LoVo (cell line): ENCODE measurements around the gene NUP210L.

Source experiments
- DNase-seq: peaks from one replicate; pipeline ENCODE4 v3.0.0-alpha.2; 2016; ENCODE audit warnings: low spot score

NUP210L gene

DNA sequence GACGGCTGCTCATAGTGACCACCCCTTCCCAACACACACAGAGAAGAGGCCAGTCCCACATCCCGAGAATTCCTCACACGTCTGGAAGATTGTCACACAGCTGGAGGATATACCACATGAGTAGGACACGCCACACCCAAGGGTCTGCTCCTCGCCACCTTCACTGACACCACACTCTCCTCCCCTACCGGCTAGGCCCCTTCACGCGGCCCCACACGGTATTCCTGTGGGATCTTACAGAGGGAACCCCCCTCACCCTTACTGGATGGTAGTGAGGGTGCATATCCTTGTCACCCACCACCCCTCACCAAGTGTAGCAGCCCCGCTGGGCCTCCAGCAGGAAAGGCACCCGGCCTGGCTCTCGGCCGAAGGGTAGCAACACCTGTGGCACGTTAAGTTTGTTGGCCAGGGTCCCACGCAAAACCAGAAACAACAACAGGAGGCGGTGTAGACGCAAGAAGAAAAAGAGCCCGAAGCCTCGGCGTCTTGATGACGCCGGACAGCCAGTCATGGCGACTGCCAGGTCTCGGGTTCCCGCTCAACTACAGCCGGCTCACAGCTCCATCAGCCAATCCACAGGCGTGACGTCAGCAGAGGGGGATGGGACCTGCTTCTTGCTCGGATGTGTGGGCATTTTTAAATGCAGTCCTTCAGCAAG lies at the start of gene NUP210L:
NUP210L (minus strand) TSS at position 540 of the 658 bp plus-strand sequence.
- no peak for DNase-seq

DNA sequence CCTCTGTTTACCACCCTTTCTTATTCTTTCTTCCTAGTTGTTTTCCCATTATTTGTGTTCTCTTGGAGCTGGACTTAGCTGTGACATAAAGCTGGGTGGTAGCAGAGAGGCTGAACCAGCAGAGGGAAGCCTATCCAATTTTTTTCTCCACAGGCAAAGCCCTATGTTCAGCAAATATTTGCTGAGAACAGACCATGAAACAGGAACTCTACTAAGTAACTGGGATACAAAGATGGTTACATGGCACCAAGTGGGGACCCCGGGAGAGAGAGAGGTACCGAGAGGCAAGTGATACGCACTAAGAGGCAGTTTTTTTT lies 44.6 kb upstream of the NUP210L start:
- no peak for DNase-seq

DNA sequence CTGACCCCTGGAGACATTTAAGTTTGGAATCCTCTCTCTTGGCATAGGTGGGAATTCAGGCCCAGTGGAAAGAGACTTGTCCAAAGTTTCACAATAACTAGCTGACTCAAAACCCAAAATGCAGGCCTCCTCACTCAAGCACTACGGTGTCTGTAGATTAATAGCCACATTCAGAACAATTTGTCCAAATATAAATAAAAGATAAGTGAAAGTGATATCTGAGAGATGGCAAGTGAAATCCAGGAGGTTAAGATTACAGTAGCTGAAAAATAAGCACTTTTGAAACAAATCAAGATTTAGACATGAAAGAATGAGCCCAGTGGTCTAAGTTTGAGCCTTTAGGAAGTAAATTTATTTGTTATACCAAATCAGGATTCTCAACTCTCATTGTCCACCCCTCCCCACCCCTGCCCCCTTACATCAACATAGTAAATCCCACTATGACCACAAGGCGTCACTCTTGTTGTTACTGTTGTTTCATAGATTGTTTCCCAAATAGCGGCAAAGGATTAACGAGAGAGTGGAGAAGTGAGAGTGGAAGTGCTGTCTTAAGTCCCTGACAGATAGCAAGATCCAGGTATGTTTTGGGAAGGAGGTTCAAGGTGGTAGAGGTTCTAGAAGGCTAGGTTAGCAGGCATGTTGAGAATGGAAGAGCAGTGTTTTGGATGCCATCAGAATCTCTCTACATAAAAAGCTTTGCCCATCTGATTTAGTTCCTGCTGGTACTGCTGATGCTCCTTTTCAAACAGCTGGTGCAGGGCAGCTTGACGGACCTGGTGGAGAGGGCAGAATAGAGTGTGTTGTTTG lies 44.1 kb upstream of the NUP210L start:
- no peak for DNase-seq

DNA sequence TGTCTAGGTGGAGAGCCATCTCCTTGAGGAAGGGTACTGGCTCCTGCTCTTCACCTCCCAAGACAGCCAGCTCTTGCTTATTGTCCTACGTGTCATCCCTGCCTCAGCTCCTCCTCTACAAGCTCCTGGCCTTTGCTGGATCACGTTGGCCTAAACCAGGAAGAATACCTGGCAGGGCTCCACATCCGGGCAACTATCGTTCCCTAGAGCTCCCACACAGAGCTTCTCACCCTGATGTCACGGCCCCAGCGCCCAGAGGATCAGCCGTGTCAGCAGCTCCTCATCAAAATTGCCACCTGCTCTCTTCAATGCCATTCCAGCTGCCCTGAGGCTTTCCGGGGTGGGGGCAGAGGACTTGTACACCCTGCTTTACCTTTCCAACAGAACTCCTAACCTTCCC lies 38.9 kb upstream of the NUP210L start:
- DNase-seq: peak; percentile 36

DNA sequence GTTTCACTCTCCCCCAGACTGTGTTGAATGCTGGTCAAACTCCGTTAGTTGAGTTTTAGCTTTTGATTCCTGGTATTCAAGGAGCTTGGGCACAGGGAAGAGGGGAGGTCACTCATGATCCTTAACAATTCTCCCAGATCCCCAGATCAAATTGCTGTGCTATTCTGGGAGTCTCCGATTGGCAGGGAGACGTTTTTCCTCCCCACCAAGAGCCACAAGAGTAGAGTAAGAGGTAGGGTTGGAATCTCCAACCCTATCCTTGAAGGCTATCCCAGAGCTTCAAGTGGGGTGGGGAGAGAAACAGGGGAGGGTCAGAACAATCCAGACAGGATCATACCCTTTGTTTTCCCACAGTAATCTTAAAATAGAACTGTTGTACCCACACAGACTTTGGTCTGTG lies 37.6 kb upstream of the NUP210L start:
- no peak for DNase-seq

DNA sequence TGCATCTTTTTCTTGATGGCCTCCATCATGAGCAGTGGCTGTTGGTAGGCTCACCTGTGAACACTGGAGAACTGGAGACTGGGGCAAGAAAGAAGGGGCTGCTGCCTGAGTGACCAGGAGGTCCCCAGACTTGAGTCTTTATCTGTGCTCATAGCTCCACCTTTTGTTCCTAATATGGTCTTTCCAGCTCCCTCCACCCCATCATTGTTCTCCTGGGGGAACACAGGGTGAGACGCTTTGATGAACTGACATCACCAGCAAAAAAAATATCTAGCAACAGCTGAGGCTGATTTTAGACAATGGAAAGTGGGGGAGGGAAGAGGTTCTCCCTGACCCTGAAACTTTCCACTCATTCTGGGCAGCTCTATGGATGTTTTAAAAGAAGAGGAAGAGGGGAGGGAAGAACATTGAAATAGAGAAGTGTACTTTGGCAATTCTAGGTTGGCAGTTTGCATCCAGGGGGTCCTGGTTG lies 37.2 kb upstream of the NUP210L start, which contains the start of gene TPM3:
TPM3 (minus strand) TSS at position 111 of the 472 bp plus-strand sequence; CDS start at position 29, 82 bp downstream.
- no peak for DNase-seq

DNA sequence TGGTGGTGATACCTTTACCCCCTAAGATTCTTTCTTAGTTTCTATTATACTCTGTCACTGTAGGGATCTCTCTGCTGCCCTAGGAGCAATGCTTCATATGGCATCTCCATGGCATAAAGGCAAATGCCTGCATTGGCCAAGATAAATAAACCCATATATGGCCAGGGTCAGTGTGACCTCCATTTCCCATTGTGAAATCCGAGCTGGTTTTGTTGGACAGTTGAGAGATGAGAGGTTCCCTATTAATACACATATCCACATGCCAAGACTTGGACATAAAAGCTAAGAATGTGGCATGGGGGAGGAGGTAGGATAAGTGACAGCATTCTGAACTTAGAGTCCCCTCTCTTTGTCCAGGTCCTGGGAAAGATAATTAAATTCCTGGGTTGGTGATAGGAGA lies 35.7 kb upstream of the NUP210L start:
- DNase-seq: no peak

DNA sequence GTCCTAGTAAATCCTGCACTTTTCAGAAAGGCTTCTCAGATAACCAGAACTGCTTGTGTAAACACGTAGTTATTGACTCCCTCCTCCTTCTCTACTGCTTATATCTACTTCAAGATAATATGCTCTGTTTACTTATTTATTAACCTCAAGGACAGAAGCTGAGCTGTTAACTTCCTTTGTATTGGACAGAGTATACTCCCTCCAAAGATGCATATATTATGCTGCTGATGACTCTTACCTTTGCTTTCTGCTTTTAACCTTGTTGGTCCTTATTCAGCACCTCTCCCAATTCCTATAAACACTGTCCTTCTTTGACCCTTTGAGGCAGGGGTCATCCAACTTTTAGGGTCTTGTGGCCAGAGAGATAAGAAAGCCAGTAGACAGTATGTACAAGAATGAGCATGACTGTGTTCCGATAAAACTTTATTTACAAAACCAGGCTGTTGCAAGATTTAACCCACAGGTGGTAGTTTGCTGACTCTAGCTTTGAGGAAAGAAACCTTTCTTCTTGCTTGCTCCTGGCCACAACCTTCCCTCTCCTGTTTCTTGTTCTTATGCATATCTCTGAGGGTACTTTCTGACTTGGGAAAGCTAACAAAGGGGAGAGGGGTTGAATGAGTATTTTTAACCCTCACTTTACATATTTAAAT lies 32.1 kb upstream of the NUP210L start:
- DNase-seq: no peak

DNA sequence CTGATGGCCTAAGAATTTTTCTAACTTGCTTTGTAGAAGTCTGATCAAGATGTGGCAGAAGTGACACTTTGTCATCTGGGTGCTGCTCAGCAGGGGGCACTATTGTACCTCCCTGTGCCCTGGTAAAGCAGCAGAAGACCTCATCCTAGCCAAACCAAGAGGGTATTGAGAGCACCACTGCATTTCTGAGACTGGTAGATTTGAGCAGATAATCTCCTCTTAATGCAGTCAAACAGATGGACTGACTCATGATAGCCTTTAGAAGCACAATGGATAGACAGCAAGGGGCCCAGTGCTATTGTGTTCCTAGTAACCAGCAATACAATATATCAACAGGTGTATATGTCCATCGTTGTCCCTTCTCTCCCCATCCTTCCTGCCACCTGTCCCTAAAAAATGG lies 31.3 kb upstream of the NUP210L start:
- DNase-seq: peak; percentile 30

DNA sequence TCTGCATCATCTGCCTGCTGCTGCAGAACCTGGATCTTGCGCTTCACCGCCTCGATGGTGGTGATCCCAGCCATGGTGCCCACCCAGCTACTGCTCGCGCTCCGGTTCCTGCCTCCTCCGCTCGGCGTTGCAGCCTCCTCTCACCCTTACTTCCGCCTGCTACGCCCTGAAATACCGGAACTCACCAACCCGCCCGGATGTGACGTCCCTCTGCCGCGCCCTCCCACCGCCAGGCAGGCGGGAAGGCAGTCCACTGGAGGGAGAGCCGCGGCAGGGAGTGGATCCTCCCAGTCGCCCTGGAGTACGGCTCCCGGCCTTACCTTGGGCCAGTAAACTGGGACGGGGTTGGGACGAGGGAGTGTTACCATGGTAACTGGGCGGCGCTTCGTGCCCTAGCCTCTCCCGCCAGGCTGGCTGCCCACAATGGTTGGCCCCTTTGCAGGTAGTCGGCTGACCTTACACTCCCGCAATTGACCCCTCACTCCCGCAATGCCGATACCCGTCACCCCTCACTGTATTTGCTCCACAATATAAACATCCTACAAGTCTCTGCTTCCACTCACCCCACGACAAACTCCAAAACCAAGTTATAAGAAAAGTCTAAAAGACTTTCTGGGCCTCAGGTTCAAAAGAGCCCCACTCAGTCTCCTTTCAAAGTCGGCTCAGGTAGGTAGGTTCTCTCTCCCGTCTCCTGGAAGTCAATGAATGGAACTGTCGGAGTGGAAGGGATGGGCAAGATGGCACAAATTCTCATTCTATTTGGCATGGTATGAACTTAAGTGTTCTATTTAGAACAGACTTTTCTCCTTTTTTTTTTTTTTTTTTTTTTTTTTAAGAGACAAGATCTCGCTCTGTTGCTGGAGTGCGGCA lies 28.4 kb upstream of the NUP210L start:
- DNase-seq: peak; percentile 98

DNA sequence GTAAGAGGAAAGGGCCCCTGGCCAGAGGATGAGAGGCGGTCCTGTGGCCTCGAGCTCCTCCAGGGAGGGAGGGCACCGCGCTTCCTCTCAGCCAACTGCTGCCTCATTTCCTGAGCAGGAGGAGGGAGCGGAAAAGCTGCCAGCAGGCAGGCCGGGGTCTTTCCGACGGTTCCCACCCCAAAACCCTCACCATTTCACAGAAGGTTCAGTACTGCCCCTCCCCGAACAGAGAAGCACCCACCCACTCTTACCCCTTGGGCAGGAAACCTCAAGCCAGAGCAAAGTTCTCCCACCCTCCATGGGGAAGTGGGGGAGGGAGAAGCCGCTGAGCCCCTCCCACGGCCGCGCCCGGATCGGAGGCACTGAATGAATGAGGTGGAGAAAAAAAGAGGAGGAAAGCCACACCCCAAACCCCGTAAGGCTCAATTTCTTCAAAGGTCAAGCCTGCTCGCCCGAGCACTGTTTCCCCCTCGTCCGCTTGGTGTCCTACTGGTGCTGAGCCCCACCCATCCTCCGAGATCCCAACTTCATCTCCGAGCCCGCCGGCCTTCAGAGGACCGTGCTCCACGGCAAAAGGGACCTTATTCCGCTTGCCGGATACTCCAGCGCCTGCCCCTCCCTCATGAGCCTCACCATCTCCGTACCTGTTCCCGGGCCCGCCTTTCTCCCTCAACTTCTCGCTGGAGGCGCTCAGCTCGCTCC lies 27.6 kb upstream of the NUP210L start:
- DNase-seq: peak; percentile 68

DNA sequence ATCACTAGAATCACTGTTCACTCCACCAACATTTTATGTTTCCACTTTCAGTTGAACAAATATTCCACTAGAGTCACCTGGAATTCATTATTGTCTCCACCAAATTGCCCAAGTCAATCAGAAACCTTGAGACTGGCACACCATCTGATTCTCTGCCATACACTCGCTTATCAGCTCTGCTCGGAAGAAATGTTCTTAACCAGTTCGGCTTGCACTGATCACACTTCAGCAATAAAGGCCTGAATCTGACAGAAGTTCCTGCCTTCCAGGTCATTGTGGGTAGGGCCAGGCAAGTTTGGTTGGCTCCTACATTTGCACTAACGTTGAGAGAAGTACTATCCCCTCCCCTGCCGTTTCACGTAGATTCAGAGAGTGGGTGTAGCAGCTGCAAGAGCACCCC lies 27.1 kb upstream of the NUP210L start:
- DNase-seq: no peak

DNA sequence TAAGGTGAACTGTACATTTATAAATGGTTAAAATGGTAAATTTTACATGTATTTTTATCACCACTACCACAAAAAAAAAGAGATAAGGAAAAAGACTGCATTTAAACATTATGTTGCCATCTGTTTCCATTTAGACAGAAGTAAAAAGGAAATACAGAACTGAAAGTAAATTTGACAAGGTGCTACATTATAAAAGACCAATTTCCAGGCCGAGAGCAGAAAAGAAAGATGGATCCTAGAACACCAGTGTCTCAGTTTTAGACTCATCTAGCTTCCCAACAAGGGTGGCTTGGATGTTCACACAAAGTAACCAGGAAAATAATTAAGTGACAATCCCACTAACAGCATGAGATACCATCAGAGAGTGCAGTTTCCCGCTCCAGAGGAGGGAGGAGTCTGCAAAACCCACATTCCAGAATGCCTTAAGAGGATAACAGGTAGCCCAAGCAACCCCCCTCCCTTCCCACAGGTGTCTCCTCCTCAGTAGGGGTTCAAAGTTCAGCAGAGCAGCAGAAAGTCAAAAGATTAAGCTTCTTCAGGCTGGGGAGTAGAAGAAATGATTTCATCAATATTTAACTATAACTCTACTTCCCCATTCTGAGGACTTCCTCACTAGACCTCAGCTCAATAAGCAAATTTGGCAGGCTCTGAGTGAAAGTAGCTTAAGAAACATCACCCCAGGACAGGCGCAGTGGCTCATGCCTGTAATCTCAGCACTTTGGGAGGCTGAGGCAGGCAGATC lies 25.2 kb upstream of the NUP210L start:
- peak; percentile 26 for DNase-seq

DNA sequence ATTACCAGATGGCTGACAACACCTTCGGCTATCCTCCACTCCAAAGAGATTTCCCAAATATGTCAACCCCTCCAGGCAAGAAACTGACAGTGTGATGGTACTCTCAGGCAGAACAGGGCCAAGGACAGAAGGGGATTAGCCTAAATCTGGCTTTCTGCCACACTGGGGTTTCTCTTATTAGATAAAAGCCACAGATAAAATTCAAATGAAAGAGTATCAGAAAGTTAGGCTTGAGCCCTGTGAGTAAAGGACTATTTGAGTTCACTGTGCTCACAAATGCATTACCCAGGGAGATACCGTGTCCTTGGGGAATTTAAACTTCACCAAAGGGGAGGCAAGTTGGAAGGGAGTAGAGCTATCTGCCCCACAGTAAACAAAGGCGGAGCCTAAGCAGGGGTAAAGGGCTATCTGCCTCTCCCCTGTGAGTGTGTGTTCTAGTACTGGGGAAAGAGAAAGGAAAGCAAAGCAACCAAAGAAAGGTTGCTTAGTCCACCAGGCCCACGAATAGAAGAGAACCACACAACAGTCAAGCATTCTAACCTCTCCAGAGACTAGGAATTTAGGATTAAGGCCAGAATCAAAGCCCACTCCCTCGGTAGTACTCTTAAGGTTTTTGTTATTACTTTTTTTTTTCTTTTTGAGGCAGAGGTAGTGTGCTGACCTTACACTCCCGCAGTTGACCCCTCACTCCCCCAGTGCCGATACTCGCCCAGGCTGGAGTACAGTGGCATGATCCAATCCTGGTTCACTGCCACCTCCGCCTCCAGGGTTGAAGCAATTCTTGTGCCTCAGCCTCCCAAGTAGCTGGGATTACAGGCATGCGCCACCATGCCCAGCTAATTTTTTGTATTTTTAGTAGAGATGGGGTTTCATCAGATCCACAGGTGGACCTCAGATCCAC lies 24.3 kb upstream of the NUP210L start:
- DNase-seq: no peak

DNA sequence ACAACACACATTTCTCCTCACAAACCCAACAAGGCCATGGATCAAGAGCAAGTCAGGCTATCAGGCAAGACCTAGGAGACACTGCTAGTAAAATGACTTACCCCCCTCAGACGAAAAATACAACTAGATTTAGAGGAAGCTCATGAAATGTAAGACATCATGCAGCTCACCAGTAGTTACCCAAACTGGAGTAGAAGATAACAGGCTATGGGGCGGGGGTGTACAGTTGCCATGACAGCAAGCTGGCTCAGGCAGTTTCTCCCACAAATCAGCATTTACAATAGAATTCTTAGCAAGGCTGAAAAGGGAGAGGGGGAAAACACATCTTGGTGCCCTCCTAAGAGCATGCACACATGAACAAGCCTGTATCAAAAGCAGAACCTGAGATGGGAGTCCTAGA lies 23.1 kb upstream of the NUP210L start:
- DNase-seq: no peak

DNA sequence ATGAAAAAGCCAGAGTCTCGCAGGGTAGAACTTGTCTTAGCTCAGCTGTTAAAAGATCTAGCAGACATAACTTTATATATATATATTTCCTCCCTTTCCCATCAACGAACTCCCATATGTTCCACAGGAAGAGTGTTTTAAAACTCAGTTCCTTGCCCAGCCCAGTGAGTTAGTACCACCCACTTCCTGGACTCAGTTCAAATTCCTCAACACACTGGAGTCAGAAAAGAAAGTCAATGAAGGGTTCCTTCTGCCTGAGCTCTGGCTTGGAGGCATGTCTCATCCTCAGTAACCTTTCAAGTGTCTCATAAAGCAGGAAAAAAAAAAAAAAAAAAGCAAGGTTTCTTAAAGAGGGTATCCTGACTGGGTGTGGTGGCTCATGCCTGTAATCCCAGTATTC lies 21.5 kb upstream of the NUP210L start:
- DNase-seq: peak; percentile 32

DNA sequence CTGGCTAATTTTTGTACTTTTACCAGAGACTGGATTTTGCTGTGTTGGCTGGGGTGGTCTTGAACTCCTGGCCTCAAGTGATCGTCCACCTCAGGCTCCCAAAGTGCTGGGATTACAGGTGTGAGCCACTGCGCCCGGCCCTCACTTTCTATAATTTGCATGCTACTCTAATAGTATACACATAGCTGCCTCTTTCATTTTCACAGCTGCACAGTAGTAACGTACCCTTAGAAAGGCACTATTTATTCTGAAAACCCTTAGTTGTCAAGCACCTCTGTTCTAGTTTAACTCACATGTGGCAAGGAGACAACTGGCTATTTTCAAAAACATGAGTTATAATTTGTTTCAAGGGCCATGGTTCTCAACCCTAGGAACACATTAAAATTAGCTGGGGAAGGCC lies 19.8 kb upstream of the NUP210L start:
- DNase-seq: no peak

DNA sequence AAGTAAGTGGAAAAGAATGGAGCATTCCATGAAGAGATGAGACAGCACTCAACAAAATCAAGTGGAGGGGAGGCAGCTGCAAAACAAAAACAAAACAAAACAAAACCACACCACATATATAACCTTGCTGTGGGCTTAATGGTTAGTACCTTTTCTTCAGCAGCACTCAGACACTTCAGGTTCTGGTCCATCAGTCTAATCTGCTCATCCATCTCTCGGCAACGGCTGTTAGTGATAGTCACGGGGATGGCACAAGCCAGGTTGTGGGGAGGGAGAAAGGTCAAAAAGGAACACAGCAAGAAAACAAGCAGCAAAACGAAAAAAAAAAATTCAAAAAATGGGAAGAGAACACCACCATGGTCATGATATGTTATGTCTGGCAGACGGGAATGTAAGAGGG lies 17.0 kb upstream of the NUP210L start:
- DNase-seq: no peak

DNA sequence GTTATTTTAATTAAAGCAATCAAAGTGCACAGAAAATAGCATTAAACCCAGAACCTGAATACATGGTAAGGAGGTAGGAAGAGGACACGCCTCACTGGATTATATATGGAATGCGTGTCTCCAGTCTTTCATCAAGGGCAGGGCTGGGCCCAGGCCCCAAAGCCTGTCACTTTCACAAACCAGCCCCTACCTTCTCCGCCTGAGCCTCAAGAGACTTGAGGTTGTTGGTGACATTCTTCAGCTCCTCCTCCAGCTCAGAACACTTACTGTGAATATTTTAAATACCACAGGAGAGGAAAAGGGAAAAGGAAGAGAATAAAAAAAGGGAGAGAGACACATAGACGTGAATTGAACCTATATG lies 16.3 kb upstream of the NUP210L start:
- no peak for DNase-seq
